AG10803 (cell line): ENCODE measurements around the gene ASPHD1.
A peak's percentile ranks its signal among the peaks of the same experiment; 100 is the strongest.

Source experiments
- DNase-seq: peaks from one replicate; pipeline ENCODE4 v3.0.0; 2010; ENCODE audit warnings: low read depth
- H3K4me3 ChIP-seq: 2 replicates; pipeline ENCODE4 v1.5.1; 2011; ENCODE audit warnings: mild to moderate bottlenecking, low read length, control low read depth
- CTCF ChIP-seq: conservative IDR thresholded peaks from 2 replicates; pipeline ENCODE4 v1.5.1; 2011; ENCODE audit warnings: mild to moderate bottlenecking, low read length, control low read depth, inconsistent platforms

The ASPHD1 gene

GRCh38 chr16:29943846-29944799, 43.8 kb downstream of the ASPHD1 start:
- H3K4me3 ChIP-seq = peak overlapping the region; percentile 1
- DNase-seq = peak; percentile 98
- TF ChIP-seq CTCF = peak; percentile 57

- H3K4me3 ChIP-seq = no peak overlapping the region
- TF ChIP-seq CTCF = no peak
- no peak for DNase-seq
Observed at GRCh38 chr16:29947897-29948296, 47.6 kb downstream of the ASPHD1 start.

GRCh38 chr16:29950806-29951461, 50.6 kb downstream of the ASPHD1 start:
- TF ChIP-seq CTCF = no peak
- no peak for DNase-seq
- H3K4me3 ChIP-seq = no peak overlapping the region

GRCh38 chr16:29951625-29952365, 51.5 kb downstream of the ASPHD1 start:
- H3K4me3 ChIP-seq = no peak overlapping the region
- DNase-seq = no peak
- TF ChIP-seq CTCF = no peak
